Endothelial cell of umbilical vein (primary cell): ENCODE measurements around the gene GAST. TPM values are rescaled to one million over a fixed set of nuclear protein-coding genes. Genes with fewer than 3 reads are reported as not detected.
A peak's percentile ranks its signal among the peaks of the same experiment; 100 is the strongest.

Source experiments
- BruUV-seq: library from RNA; stranded (reverse); fragments of 400-500 nt; replicated peaks from 2 replicates; lab custom pipeline; 2021; lab: Mats Ljungman, UMichigan
- CTCF ChIA-PET: fragments of 300-600, 350-600 bp; sonication (Branson Sonifier 250); formaldehyde crosslinking; loops from one replicate; lab custom pipeline; 2021; ENCODE audit warnings: antibody characterized with exemption, inconsistent platforms; lab: Charles Lee
- POLR2A ChIA-PET: fragments of 300-600, 350-600 bp; sonication (Branson Sonifier 250); formaldehyde crosslinking; loops from one replicate; lab custom pipeline; 2021; ENCODE audit warnings: antibody characterized with exemption, inconsistent platforms; lab: Charles Lee
- DNase-seq: peaks from one replicate; pipeline ENCODE4 v3.0.0-alpha.2; 2011; ENCODE audit warnings: low read depth, low spot score
- FAIRE-seq: peaks from 2 replicates; lab custom pipeline; 2011; peaks lifted over from hg19 to GRCh38; lab: Jason Lieb, UNC
- H2AFZ ChIP-seq: 2 replicates; pipeline ENCODE4 v1.6.0; 2012; ENCODE audit warnings: low read depth, low read length, control low read depth, inconsistent platforms
- H3K27ac ChIP-seq: 2 replicates; pipeline ENCODE4 v1.5.1; 2011; ENCODE audit warnings: low read depth, mild to moderate bottlenecking, control low read depth, low read length, moderate library complexity; ENCODE audit not compliant: insufficient read depth
- H3K27me3 ChIP-seq, 2 experiments: 2 replicates each; pipeline versions ENCODE4 v1.6.0 to v1.6.1; 2011; ENCODE audit warnings: low read length in 2 of 2, mixed read lengths in 1 of 2; ENCODE audit not compliant: control insufficient read depth in 2 of 2, insufficient read depth in 2 of 2
- H3K36me3 ChIP-seq, 2 experiments: 2 replicates in 1 of 2; 3 replicates in 1 of 2; pipeline ENCODE4 v1.5.1; 2011; ENCODE audit warnings: low read length in 2 of 2, mild to moderate bottlenecking in 1 of 2, moderate library complexity in 1 of 2; ENCODE audit not compliant: control insufficient read depth in 2 of 2, insufficient read depth in 2 of 2; ENCODE audit errors: extremely low read depth in 1 of 2
- H3K4me1 ChIP-seq: 3 replicates; pipeline ENCODE4 v1.5.1; 2011; ENCODE audit warnings: mild to moderate bottlenecking, low read length; ENCODE audit not compliant: control insufficient read depth, insufficient read depth; ENCODE audit errors: extremely low read depth
- H3K4me2 ChIP-seq: 2 replicates; pipeline ENCODE4 v1.6.1; 2011; ENCODE audit warnings: low read length, control low read depth, mixed read lengths; ENCODE audit not compliant: insufficient read depth
- H3K4me3 ChIP-seq, 3 experiments: fragments of 200-600 bp in 1 of 3; sonication (generic), shearing (Covaris generic) in 1 of 3; replicated peaks in 1 of 3; 2 replicates each; pipeline ENCODE4 v1.5.1; 2011 to 2016; ENCODE audit warnings: control low read depth in 3 of 3, low read length in 3 of 3, mild to moderate bottlenecking in 2 of 3, inconsistent platforms in 1 of 3, low read depth in 1 of 3, moderate library complexity in 1 of 3; ENCODE audit not compliant: insufficient read depth in 1 of 3
- H3K79me2 ChIP-seq: 2 replicates; pipeline ENCODE4 v1.6.0; 2012; ENCODE audit warnings: low read length, inconsistent platforms; ENCODE audit not compliant: control insufficient read depth, insufficient read depth
- H3K9ac ChIP-seq: replicated peaks from 2 replicates; pipeline ENCODE3; 2011; ENCODE audit warnings: low read length, control low read depth; ENCODE audit not compliant: insufficient read depth; ENCODE audit errors: extremely low read depth
- H3K9me1 ChIP-seq: replicated peaks from 3 replicates; pipeline ENCODE4 v1.6.0; 2011; ENCODE audit warnings: mild to moderate bottlenecking, low read length; ENCODE audit not compliant: control insufficient read depth, insufficient read depth; ENCODE audit errors: extremely low read depth
- H3K9me3 ChIP-seq: replicated peaks from 2 replicates; pipeline ENCODE4 v1.5.1; 2012; ENCODE audit warnings: low read length, inconsistent platforms; ENCODE audit not compliant: control insufficient read depth, insufficient read depth
- H4K20me1 ChIP-seq: replicated peaks from 2 replicates; pipeline ENCODE3; 2011; ENCODE audit warnings: mild to moderate bottlenecking, low read length; ENCODE audit not compliant: control insufficient read depth, insufficient read depth; ENCODE audit errors: extremely low read depth
- FOS ChIP-seq: IDR thresholded peaks from 2 replicates; pipeline ENCODE4 v1.6.1; 2011; ENCODE audit warnings: mild to moderate bottlenecking, low read length, moderate library complexity, borderline replicate concordance; ENCODE audit not compliant: insufficient read depth
- GATA2 ChIP-seq: IDR thresholded peaks from 2 replicates; pipeline ENCODE4 v1.7.0; 2011; ENCODE audit warnings: low read depth, mild to moderate bottlenecking, moderate library complexity, mixed read lengths, low read length; ENCODE audit not compliant: insufficient read length, insufficient read depth
- JUN ChIP-seq: IDR thresholded peaks from 2 replicates; pipeline ENCODE4 v1.6.1; 2011; ENCODE audit warnings: borderline replicate concordance, low read depth; ENCODE audit not compliant: insufficient read length, insufficient read depth
- POLR2A ChIP-seq: IDR thresholded peaks from 2 replicates; pipeline ENCODE4 v1.6.1; 2012; ENCODE audit warnings: low read depth, mild to moderate bottlenecking, control low read depth, low read length
- POLR2AphosphoS5 ChIP-seq: IDR thresholded peaks from 2 replicates; pipeline ENCODE4 v1.6.1; 2012; ENCODE audit warnings: low read depth, mild to moderate bottlenecking, control low read depth, low read length, moderate library complexity; ENCODE audit not compliant: insufficient read depth
- dilution Hi-C: fragments of 300-500 bp; cut with MboI; formaldehyde crosslinking; loops from one replicate; pipeline ENCODE4 v1.15.0; 2019; ENCODE audit warnings: low sequenced_read_pairs; ENCODE audit not compliant: extremely low pct_ligation_motif_present
- intact Hi-C: fragments of 100-400 bp; cut with micrococcal nuclease; formaldehyde crosslinking; loops from one replicate; pipeline ENCODE4 v1.10.0; 2022
- polyA plus RNA-seq, 4 experiments: library from polyadenylated mRNA; depleted of rRNA in 3 of 4; stranded (reverse) in 3 of 4; unstranded in 1 of 4; fragments of >200 nt; gene quantifications; 2 replicates each; pipeline versions ENCODE4 v1.2.1 to v1.2.3, GENCODE V29; 2011 to 2012; ENCODE audit warnings: missing spikeins in 1 of 4
- total RNA-seq: library from RNA; stranded (reverse); gene quantifications from 2 replicates; pipeline ENCODE4 v1.2.3, GENCODE V29; 2021
- TF ChIP-seq, protein P1 (sequence below): IDR thresholded peaks from 2 replicates; pipeline ENCODE4 v1.6.1; 2011; ENCODE audit not compliant: insufficient read depth, insufficient read length

Gene GAST
- total and polyA plus RNA-seq, 2 donors (not counting 3 experiments of a cell fraction or from before 2014, with no cell fraction given): not detected

DNA sequence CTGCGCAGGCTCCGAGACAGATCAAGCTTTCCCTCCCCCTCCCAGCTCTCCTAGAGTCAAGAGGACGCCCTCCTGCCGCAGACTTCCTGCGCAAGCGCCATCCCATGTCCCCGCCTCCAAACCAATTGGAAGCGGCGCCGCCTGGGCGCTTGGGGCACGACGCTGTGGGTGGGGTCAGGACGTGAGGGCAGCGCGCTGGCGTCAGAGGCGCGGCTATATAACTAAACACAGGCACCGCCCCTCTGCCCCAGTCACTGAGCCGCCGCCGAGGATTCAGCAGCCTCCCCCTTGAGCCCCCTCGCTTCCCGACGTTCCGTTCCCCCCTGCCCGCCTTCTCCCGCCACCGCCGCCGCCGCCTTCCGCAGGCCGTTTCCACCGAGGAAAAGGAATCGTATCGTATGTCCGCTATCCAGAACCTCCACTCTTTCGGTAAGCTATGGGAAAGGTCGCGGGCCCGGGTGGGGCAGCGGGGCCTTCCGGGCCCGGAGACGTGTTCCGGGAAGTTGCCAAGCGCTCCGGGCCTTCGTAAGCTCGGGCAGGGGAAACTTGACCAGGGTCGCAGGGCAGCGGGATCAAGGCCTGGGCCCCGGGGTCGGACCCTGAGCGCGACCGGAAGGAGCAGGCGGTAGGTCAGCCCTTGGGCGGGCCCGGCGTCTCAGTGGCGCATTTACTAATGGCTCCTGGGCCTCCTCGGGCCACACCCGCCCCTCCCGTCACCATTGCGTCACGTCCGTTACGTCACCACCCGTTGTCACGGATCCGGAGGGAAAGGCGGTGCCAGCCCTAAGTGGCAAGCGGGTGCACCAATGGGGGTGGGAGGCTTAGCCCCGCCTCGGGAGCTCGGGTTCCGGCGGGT lies 23.3 kb upstream of the GAST start, which contains the start of gene EIF1:
Gene EIF1, plus strand, starts transcription at position 245 of the 856 bp plus-strand sequence. Its CDS starts 154 bp downstream, at position 399.
- Histone ChIP-seq H3K27me3 (no peaks in the 10 kb centered on the region), H3K9ac (peak within 1 kb of the TSS; percentile 99), H3K4me3 (peak within 1 kb of the TSS; percentile 68 to 95 (median 73)), H3K79me2 (peaks cover 21% of the 10 kb centered on the region), H3K27ac (peak within 1 kb of the TSS; percentile 97), H3K9me3 (no peaks in the 10 kb centered on the region), H2AFZ (peak within 1 kb of the TSS; percentile 77), H3K4me2 (peak within 1 kb of the TSS; percentile 100), H3K4me1 (peaks cover 20% of the 10 kb centered on the region), H4K20me1 (peaks cover 11% of the 10 kb centered on the region), H3K9me1 (no peaks in the 10 kb centered on the region), H3K36me3 (peaks cover 30 to 33% of the 10 kb centered on the region in 2 experiments)
- intact Hi-C loops: loop anchor here (1.0 kb wide), 2 partner anchors 10 to 22 kb away; no protein-coding TSS in a partner anchor
- CTCF ChIA-PET: interaction anchor here (0.5 to 2.4 kb wide), 11 partner anchors 9 to 1284 kb away, joined by 3 to 28 read pairs (median 6); partner anchors contain the start of gene JUP
- POLR2A ChIA-PET: interaction anchor here (0.5 to 2.3 kb wide), 29 partner anchors 8 to 1574 kb away, joined by 3 to 33 read pairs (median 4); partner anchors contain the start of genes CASC3, JUP and TOP2A
- peak; percentile 63 for TF ChIP-seq JUN
- TF ChIP-seq GATA2: no peak
- TF ChIP-seq FOS: peak; percentile 31
- peak; percentile 95 for TF ChIP-seq POLR2A
- TF ChIP-seq, protein P1, sequence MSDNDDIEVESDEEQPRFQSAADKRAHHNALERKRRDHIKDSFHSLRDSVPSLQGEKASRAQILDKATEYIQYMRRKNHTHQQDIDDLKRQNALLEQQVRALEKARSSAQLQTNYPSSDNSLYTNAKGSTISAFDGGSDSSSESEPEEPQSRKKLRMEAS: peak; percentile 30
- peak; percentile 94 for TF ChIP-seq POLR2AphosphoS5
- BruUV-seq: no TSS peak
- dilution Hi-C loops: no loop called here
- peak; percentile 98 for FAIRE-seq
- DNase-seq: peak; percentile 100
